ENCODE measurements around the gene ERI2. TPM values are rescaled to one million over a fixed set of nuclear protein-coding genes. Genes with fewer than 3 reads are reported as not detected.

The ERI2 gene
- total RNA-seq, 2 donors from 2014 or later, result 31.6 to 35.2 TPM

DNA sequence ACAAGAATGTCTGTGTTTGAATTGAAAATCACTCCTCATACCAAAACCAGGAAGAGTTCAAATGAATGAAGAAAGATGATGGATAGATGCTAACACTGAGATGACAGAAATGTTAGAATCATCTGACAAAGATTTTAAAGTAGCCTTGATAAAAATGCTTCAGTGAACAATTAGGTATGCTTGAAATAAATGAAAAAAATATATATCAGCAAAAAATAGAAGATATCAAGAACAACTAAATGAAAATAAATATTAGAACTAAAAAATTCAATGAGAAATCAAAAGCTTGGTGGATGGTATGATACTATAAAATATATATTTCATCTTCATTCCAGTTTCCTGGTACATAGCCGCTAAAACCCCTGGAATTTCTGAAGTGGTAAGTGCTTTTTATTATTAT lies 51.0 kb downstream of the ERI2 start:
- Histone ChIP-seq H3K4me1 (replicated peaks) (no peaks in the 10 kb centered on the region), H3K4me3 (no peak overlapping the region), H3K27me3 (replicated peaks; ENCODE audit: insufficient read depth) (no peaks in the 10 kb centered on the region), H3K36me3 (no peaks in the 10 kb centered on the region), H3K27ac (no peak overlapping the region), H3K9me3 (no peaks in the 10 kb centered on the region)
- intact Hi-C loops (cut with DNase I), result no loop called here
- DNase-seq (ENCODE audit: low spot score), result no peak
- TF ChIP-seq, protein P1, sequence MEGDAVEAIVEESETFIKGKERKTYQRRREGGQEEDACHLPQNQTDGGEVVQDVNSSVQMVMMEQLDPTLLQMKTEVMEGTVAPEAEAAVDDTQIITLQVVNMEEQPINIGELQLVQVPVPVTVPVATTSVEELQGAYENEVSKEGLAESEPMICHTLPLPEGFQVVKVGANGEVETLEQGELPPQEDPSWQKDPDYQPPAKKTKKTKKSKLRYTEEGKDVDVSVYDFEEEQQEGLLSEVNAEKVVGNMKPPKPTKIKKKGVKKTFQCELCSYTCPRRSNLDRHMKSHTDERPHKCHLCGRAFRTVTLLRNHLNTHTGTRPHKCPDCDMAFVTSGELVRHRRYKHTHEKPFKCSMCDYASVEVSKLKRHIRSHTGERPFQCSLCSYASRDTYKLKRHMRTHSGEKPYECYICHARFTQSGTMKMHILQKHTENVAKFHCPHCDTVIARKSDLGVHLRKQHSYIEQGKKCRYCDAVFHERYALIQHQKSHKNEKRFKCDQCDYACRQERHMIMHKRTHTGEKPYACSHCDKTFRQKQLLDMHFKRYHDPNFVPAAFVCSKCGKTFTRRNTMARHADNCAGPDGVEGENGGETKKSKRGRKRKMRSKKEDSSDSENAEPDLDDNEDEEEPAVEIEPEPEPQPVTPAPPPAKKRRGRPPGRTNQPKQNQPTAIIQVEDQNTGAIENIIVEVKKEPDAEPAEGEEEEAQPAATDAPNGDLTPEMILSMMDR (IDR thresholded peaks at IDR 0.05), result no peak
- no peak for TF ChIP-seq POLR2A (IDR thresholded peaks at IDR 0.05)
- no peak for TF ChIP-seq POLR2AphosphoS5 (IDR thresholded peaks at IDR 0.05)
- WGBS, result 89% methylated on average over 1 of the region's 1 CpG

DNA sequence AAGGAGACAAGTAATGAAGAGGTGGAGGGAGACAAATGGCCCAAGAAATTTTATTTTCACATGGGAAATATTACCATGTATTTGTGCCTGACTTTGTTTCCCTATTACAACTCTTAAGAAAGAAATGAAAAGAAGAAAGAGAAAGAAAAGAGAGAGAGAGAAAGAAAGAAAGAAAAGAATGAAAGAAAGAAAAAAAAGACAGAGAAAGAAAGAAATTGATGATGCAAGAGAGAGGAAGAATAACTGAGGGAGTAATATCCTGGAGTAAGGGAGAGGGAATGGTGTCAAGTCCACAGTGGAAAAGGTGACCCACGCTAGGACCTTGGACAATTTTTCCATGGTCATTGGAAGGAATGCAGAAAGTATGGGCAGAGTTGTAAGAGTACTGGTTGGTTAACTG lies 52.5 kb downstream of the ERI2 start:
- Histone ChIP-seq H3K36me3 (no peaks in the 10 kb centered on the region), H3K4me1 (replicated peaks) (no peaks in the 10 kb centered on the region), H3K27me3 (replicated peaks; ENCODE audit: insufficient read depth) (no peaks in the 10 kb centered on the region), H3K4me3 (no peak overlapping the region), H3K27ac (no peak overlapping the region), H3K9me3 (no peaks in the 10 kb centered on the region)
- no peak for DNase-seq (ENCODE audit: low spot score)
- intact Hi-C loops (cut with DNase I), result no loop called here
- WGBS, result 76% methylated on average over 1 of the region's 1 CpG
- TF ChIP-seq, protein P1 (IDR thresholded peaks at IDR 0.05), result no peak
- TF ChIP-seq POLR2A (IDR thresholded peaks at IDR 0.05), result no peak

DNA sequence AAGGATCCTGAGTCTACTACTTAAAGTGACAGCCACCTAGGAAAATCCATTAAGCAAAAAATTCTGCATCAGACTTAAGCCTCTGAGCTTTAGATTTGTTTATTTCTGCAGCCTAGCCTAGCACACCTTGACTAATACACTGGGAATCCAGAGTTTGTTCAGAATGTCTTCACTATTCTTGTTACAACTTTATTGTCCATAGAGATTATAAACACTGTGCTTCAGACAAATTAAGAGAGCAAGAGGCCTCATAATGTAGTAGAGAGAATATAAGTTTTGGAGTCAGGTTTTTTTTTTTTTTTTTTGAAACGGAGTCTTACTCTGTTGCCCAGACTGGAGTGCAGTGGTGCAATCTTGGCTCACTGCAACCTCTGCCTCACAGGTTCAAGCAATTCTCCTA lies 55.7 kb downstream of the ERI2 start:
- TF ChIP-seq, protein P1 (IDR thresholded peaks at IDR 0.05), result no peak
- TF ChIP-seq POLR2A (IDR thresholded peaks at IDR 0.05) (no peak), POLR2AphosphoS5 (IDR thresholded peaks at IDR 0.05) (no peak)
- intact Hi-C loops (cut with DNase I), result no loop called here
- no peak for DNase-seq (ENCODE audit: low spot score)
- no peaks in the 10 kb centered on the region for H3K9me3 ChIP-seq
- H3K4me1 ChIP-seq (replicated peaks), result no peaks in the 10 kb centered on the region
- H3K27ac ChIP-seq, result no peak overlapping the region
- no peaks in the 10 kb centered on the region for H3K36me3 ChIP-seq
- WGBS, result 67% methylated on average over 1 of the region's 1 CpG
- no peak overlapping the region for H3K4me3 ChIP-seq
- H3K27me3 ChIP-seq (replicated peaks; ENCODE audit: insufficient read depth), result no peaks in the 10 kb centered on the region

DNA sequence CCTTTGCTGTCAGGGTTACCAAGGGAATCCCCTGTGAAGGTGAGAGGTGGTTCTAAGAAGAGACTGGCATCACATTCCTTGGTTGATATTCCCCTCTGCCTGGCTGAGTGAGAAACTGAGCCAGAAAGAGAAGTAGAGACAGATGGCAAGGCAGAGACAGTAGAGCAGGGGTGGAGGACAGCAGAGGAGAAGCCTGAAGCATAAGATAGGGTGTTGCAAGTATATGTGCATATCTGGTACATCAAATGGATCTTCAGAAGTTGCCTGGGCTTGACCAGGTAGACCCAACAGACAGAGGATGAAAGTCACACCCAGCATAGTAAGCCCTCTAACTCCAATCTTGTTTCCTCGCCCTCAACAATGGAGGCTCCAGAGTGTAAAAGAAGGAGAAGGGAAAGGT lies 56.8 kb downstream of the ERI2 start:
- Histone ChIP-seq H3K4me3 (no peak overlapping the region), H3K36me3 (no peaks in the 10 kb centered on the region), H3K27ac (no peak overlapping the region), H3K4me1 (replicated peaks) (peaks cover under 1% of the 10 kb centered on the region), H3K9me3 (no peaks in the 10 kb centered on the region), H3K27me3 (replicated peaks; ENCODE audit: insufficient read depth) (no peaks in the 10 kb centered on the region)
- WGBS, result 92% methylated on average over 1 of the region's 1 CpG
- no peak for TF ChIP-seq POLR2A (IDR thresholded peaks at IDR 0.05)
- TF ChIP-seq, protein P1 (IDR thresholded peaks at IDR 0.05), result no peak
- TF ChIP-seq POLR2AphosphoS5 (IDR thresholded peaks at IDR 0.05), result no peak
- intact Hi-C loops (cut with DNase I), result no loop called here
- no peak for DNase-seq (ENCODE audit: low spot score)

DNA sequence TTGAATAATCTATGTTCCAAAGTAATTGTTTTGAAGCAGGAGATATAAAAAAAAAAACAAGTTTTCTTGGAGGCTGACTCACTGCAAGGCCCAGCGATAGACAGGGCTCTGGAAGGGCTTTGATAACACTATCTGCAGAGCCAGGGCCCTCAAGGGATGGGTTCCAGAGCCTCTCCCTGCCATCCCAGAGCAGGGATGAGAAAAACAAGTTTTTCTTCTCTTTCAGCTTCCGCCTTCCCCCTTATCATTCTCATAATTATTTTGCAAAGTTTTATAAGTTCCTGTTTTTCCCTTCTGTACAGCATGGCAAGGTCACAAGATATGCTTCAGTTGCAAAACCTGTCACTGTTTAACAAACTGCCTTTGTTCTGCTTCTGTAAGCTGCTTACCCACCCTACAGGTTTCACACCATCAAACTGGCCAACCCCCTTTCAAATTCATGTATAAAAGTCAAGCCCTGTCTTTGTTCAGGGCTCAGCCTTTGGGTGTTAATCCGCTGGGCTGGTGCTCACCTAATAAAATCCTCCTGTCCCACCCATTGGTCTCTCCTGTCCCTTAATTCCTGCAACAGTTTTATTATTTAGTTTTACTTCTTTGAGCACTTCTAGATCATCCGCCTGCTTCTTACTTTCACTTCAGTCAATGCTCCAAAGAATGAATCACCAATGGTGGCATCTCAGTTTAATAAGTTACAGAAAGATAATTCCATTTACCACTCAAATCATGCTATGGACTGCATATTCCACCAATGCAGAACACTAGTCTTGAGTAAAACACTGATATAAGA lies 59.0 kb downstream of the ERI2 start:
- no peak for DNase-seq (ENCODE audit: low spot score)
- intact Hi-C loops (cut with DNase I), result no loop called here
- whole genome bisulfite sequencing, result 67% methylated on average over 4 of the region's 4 CpGs

More for the DNA sequence above, 59.0 kb downstream of the ERI2 start:
- Histone ChIP-seq H3K4me3 (no peak overlapping the region), H3K36me3 (no peaks in the 10 kb centered on the region), H3K27ac (no peak overlapping the region), H3K27me3 (replicated peaks; ENCODE audit: insufficient read depth) (no peaks in the 10 kb centered on the region), H3K4me1 (replicated peaks) (peaks cover 4% of the 10 kb centered on the region), H3K9me3 (no peaks in the 10 kb centered on the region)
- TF ChIP-seq POLR2AphosphoS5 (IDR thresholded peaks at IDR 0.05) (no peak), POLR2A (IDR thresholded peaks at IDR 0.05) (no peak)
- TF ChIP-seq, protein P1 (IDR thresholded peaks at IDR 0.05), result no peak
